Measurements from ENCODE around the gene KATNBL1.

- TF ChIP-seq CTCF (IDR thresholded peaks at IDR 0.05): no peak
- no peak for TF ChIP-seq ZFX (IDR thresholded peaks at IDR 0.05; ENCODE audit: borderline replicate concordance)
Observed at GRCh38 chr15:34101366-34102174, 108.3 kb downstream of the KATNBL1 start, which contains the start of the genes EMC7 and PGBD4.
